Embryonic facial prominence (tissue), 1 donor: ENCODE data around the gene ITGB5.
A peak's percentile ranks its signal among the peaks of the same experiment; 100 is the strongest.
"Not testable (repeated sequence)": the region's sequence is repeated elsewhere in the genome, so short reads cannot be mapped to it uniquely, and the experiment has no call there.

ENCODE experiments used
- DNase-seq: peaks from one replicate; pipeline ENCODE4 v3.0.0-alpha.2; 2016; ENCODE audit errors: extremely low spot score

Gene ITGB5

DNA sequence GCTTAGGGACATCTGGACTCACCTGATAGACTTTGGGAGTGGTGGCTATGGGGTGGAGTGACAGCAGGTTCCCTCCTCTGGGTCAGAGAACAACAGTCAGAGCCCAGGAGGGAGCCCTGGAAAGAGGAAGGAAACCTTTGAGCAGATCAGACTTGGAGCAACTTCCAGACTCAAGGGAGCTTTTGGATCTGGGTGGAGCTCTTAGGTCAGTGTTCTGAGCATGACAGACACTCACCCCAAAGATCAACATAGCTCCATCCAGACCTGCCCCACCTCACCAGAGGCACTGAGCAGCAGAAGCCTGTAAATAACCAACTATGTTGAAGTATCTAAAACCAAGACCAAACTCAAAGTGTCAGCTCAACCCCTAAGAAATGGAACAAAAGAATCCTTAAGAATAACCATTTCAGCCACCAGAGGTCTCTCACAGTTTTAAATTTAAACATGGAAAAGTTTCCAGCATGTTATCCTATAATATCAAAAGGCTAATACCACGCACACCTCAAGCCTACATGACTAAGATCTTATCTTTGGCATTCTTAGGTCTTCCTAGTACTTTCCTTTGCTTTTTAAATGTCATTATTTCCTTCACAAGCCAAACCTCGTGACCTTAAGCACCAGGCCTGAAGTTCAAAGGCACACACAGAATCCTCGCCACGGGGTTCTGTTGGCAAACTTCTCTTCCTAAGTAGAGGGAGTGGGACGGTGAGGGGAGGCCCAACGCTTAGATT lies 100.5 kb downstream of the ITGB5 start:
- no peak for DNase-seq

DNA sequence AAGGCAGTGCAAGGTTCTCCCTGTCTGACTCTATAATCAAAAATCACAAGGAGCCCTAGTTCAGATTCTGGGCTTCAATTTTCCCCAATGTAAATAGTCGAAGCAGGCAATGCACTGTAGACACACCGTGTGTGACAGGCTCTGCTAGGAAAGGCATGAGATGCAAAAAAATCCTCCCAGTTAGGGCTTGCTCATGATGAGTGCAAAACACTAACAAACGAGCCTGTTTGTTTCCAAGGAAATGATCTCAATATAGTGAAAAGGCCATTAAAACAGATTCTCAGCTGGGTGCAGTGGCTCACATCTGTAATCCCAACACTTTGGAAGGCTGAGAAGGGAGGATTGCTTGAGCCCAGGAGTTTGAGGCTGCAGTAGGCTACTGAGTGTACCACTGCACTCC lies 101.2 kb downstream of the ITGB5 start:
- DNase-seq, result no peak

DNA sequence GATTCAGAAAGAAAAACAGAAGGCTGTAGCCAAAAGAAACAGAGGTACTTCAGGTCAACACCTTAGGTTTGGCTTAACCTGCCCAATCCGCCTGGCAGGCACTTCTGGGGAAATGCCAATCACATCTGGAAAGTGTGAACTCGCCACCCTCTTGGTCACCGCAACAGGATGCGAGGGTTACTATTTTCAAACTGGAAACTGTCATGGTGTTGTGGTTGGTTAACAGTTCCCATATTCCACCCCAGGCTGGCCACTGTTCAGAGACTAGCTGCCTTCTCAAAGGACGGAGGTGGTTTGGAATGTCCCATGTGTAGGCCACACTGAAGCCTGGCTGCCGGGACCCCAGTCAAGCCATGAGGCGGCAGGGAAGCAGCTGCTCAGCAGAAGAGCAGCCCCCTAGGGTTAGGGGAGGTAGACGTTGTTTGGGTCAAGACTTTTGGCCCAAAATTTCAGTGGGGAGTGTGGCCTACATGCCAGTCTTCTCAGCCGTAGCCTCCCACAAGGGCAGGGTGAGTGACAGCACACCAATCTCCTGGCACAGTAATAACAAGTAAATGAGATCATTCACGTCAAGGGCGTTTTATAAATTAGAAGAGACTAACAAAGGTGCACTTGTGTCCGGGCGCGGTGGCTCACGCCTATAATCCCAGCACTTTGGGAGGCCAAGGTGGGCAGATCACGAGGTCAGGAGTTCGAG lies 102.3 kb downstream of the ITGB5 start:
- DNase-seq, result no peak

DNA sequence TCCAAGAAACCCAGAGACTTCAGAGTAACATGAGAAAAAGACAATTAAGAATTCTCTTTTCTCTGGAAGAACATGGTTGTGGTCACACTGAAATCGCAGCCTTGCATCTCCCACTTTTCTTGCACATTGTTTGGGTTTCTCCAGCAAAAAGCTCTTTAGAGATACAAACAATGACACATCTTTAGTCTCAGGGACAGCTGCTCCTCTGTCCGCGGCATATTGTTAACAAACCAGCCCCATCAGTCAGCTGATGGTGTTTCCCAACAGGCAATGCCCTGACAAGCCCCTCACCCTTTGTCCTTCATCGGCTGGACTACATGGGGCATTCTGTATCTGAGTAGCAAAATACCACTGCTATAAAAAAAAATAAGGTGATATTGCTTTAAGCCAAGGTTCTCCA lies 103.5 kb downstream of the ITGB5 start:
- no peak for DNase-seq

DNA sequence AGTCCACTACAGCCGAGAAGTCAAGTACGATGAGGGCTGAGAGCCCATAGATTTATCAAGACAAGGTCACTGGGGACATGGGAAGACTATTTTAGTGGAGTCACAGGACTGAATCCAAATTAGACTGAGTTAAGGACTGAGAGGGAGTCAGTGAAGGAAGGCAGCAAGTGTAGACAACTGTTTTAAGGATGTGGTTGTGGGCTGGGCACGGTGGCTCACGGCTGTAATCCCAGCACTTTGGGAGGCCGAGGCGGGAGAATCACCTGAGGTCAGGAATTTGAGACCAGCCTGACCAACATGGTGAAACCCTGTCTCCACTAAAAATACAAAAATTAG lies 104.8 kb downstream of the ITGB5 start:
- not testable (repeated sequence) for DNase-seq

DNA sequence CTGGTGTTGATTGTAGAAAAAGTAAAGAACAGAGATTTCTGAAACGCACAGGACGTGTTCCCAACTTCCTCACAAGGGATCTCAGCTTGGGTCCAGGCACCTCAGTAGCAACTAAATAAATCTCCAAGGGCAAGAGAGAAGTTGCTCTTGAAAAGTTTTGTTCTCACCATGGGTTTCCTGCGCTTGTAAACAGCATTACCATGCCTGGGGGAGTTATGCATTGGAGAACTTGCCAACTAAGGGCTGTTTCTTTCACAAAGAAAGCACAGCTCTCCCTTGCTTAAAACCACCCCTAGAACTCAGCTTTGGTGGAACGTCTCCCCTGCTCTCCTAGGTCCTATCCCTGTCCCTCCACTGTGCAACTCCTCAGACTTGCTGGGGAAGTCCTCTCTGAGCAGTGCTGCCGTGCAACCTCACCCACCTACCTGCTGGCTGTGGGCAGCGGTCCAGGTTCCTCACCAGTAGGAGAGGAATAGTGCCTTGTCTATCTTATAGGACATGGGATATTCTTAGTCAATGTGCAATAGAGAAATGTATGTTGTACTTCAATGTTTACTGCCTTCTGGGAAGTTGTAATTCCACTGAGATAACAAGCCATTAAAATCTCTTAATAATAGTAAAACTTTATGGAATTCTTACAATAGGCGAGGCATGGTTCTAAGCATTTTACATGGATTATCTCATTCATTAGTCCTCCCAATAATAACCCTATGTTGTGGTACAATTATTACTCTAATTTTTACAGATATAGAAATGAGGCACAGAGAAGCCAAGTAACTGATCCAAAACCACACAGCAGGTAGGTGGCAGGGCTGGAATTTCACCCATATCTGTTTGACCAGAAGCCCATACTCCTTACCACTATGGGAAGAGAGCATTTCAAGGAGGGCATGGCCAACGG lies 105.4 kb downstream of the ITGB5 start:
- DNase-seq, result no peak

DNA sequence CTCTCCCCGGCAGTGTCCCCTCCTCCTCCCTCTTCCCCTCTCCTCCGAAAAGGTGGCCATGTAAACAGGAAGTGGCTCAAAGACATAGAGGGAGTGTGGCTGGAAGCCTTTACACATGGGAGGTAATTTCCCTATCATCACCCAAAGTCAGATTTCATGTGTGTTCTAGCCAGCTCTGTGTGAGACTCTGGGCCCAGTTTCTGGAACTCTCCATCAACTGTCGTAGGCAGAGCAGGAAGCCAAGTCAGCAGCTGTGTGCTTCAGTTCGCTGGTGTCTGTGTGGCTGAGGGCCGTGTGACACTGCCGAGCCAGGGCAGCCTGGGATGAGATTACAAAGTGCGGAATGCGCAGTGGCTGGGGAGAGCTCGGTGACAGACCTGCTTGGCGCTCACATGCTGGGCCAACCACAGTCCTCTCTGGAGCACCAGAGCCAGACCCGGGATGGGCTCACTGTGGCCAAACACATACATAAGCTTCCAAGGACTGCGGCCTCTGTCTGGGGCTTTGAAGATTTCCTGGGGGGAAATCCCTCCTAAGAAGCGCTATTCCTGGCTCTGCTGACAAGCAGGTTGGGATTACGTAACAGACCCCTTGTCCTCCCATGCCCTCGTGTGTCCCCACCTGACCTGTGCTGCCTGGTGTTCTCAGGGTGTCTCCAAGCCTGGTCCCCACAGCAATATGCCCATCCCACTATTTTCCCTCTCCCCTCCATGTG lies 106.2 kb downstream of the ITGB5 start:
- no peak for DNase-seq

DNA sequence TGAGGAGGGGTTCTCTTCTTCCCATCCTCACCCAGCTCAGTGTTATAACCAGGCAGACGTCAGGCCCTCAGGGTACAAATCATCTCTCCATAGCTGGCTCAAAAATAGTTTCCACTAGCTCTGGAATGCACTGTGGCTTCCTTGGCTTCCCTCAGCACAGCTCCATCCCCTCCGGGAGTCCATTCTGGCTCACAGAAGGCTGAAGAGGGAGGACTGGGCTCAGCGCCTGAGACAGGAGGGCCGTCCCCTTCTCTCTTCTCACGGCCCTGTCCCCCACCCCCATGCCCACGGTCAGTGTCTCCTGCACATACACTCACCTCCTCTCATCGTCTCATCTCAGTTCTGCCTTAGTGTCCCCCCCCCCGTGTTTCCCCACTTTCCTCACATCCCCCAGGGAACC lies 106.8 kb downstream of the ITGB5 start:
- DNase-seq, result peak; percentile 76

DNA sequence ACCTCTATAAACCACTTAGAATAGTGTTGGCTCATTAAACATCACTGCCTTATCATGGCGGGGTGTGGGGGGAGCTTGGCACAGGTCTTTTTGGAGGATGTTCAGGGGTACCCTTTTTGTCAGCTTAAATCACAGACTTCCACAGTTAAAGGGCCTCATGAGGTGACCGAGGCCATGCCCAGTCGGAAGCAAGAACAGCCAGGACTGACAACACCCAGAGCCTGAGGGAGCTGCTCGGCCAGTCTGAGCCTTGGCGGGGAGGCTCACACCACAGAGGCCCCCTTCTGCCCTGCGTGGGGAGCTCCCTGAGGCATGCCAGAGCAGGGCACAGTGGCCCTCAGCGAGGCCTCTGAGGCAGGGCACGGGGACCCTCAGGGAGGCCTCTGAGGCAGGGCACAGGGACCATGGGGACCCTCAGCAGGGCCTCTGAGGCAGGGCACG lies 107.4 kb downstream of the ITGB5 start:
- no peak for DNase-seq

DNA sequence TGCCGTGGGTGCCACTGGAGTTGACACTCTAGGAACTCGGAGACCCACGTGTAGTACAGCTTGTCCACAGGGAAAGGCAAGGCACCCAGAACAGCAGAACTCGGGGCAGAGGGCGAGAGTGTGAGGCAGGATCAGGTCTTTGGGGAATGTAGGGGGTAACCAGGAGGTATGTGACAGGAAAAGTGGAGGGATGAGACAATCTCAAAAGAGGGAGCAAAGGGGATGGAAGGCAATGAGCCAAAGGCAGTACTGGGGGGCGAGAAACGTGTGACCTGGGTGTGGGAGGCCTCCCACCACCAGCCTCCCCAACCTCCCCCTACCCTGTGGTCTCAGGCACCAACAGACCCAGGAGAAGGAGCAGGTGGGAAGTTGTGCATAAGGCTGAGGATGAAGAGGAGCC lies 108.0 kb downstream of the ITGB5 start:
- DNase-seq, result no peak

DNA sequence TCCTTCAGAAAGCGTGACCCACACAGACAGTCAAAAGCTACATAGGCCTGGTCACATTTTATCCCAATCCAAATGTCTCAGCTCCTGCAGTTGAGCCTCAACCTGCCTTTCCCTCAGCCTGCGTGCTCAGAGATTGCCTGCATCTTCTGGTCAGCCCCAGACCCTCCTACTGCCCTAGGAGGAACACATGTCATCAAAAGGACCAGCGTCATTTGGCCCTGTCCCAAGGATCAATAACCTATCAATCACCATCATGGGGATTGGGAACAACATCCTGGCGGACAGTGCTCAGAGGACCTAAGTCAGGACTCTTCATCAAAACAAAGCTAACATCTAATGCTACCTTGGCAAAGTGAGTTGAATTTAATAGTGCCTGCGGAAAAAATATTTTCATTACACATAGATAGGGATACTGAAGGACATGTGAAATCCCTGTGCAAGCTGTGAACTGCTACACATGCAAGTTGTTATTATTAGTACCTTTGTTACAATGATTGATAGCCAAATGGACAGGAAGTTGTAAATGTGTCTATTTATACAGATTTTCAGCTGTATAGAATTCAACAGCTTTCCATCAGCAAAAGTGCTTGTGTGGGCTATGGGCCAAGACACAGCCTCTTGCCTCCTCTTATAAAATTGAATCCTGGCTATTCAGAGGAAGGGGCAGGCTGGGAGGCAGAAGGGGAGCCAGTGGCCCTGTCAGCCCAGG lies 109.2 kb downstream of the ITGB5 start:
- DNase-seq, result no peak

DNA sequence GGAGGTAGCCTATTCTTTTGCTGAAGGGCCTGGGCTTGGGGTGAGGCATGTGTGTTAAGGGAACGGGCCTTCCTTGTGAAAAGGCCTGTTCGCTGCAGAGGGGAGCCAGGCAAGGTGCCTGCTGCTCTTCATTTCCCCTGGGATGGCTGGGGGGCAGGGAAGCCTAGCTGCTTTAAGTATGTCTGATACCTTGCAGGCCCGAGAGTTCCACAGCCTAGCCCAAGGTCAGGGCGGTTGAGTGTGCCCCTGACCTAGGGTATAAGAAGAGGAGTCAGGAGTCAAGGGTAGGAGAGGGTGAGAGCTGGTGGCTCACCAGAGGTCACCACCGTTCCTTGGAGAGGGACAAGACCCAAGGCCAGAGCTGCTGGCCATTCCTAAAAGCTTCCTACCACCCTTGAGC lies 110.3 kb downstream of the ITGB5 start:
- DNase-seq, result no peak

DNA sequence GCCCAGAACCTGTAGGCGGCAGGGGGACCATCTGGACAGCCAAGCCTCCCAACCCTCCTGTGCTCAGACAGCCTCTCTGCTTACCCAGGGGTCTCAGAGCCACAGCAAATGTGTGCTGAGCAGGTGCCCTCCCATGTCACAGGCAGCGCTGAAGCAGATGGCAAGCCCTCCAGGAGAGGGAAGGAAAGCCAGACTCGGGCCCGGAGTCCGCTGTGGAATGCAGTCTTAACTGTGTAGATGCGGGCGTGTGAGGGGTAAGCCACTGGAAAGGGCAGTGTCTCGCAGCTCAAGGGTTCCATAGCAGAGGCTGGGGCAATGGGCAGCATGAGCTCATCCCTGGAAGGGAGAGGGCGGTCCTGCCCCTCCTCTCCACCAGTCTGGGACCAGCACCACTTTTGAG lies 111.3 kb downstream of the ITGB5 start:
- DNase-seq, result no peak

DNA sequence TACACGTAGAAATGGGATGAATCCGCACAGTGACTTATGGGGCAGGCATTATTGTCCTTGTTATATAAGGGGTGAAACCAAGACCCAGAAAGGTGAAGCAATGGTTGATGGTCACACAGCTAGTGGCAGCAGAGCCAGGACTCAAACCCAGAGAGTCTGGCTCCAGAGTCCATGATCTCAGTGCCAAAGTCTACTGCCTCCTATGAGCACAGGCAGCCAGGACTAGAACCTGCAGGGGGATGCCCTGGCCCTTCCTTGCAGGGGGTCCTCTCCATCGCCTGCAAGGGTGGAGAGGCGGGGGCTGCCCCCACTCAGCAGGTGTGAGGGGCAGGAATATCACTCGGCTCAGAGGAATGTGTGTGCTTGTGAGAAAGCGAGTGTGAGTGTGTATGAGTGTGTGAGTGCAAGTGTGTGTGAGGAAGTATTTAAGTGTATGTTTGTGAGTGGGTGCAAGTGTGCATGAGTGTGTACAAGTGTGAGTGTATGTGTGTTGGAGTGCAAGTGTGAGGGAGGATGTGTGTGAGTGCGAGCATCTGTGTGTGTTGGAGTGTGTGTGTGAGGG lies 112.2 kb downstream of the ITGB5 start:
- no peak for DNase-seq

DNA sequence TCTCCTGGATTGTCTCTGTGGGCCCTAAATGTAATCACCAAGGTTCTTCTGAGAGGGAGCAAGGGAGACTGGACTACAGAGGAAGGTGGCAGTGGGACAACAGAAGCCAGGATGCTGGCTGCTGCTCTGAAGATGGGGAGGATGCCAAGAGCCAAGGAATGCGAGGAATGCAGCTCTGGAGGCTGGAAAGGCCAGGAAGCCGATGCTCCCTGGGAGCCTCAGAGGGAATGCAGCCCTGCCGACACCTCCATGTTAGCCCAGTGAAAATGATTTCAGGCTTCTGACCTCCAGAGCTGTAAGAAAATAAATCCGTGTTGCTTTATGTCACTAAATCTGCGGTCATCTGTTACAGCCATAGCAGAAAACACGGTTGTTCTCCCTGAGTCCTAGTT lies 112.8 kb downstream of the ITGB5 start:
- DNase-seq, result no peak

DNA sequence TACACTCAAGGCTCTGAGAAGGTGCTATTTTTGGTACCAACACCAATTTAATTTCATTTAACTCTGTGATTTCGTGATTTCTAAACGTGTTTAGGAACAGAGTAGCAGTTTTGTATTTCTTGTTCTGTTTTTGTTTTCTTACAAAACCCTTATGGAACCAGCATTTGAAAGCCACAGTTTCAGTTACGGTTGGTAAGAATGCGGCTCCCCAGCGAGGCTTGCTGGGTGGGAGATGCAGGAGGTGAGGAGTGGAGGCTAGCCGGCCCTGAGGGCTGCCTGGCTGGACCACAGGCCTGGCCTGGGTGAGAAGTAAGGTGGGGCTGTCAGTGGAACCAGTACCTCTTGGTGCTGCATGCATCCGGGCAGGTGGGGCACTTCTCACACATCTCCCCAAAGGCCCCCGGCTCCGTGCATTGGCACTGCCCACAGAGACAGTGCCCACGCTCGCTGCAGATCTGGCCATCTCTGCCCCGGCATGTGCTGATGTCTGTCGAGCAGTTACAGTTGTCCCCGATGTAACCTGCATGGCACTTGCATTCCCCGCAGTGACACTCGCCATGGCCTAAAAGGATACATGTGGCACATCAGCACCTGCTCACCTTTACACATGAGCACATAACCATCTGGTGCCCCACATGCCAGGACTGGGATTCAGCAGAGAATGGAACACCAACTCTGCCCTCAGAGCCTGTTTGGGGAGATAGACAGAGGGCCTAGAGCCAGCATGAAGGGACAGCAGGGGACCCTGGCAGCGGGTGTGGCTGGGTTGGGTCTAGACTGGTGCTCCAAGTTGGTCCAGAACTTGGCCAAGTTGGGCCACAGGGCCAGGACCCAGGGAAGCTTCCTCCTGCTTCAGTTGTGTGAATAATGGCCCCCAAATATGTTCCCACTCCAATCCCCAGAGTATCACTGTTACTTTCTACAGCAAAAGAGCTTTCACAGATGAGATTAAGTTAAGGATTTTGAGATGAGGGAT lies 113.5 kb downstream of the ITGB5 start:
- DNase-seq, result no peak

DNA sequence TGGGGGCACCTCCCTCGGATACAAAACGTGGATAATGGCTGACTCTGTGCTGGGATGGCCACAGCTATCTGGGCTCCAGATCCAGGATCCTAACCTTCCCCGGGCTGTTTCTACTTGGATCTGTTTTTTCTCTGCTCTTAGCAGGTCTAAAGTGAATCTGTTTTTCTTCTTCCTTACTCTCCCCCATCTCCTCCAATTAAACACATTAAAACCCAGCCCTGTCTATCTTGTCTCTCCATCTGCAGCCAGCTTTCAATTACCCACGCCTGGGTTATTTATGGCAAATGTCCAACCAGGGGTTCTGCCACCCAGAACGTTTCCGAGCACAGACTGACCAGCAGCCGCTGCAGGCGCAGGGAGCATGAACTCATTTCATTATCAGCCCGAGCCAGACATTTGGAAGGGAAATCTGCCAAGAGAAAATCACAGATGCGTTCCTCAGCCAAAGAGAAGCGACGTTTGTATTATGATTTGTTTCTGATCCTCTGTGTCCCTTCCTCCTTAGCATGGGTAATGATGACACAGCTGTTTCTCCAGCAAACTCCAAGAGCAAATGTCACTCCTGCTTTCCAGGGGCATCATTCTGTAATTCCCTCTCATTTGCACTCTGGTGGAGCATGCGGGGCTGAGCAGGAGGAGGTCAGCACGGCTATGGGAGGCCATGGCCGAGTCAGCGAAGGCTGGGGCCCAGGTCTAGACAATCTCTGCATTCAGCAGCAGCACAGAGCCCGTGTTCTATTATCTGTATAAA lies 114.9 kb downstream of the ITGB5 start:
- no peak for DNase-seq

DNA sequence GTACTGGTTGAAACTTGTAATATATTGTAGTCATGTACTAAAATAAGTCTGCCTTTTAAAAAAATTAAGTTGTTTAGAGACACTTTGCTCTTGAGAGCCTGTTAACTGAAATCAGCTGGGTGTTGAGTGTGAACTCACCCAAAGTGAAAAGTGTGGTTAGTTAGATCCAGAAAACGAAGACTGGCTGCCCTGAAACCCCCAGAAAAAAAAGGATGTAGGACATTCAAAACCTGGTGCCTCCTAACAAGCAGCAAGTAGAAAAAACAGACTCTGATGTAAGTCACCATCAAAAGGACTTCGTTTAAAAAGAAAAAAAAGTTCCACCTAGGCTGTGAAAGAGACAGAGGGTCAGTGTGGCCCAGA lies 116.1 kb downstream of the ITGB5 start:
- no peak for DNase-seq
